SK-N-SH (cell line): ENCODE results near the gene ZNF79. TPM values are rescaled to one million over a fixed set of nuclear protein-coding genes. Genes with fewer than 3 reads are reported as not detected.

ENCODE experiments used
- CHD2 ChIP-seq: fragments of 150-350 bp; IDR thresholded peaks from 2 replicates; pipeline ENCODE4 v1.6.1; 2018; ENCODE audit warnings: low read length; ENCODE audit not compliant: partially characterized antibody
- EZH2phosphoT487 ChIP-seq: fragments of 200-600 bp; sonication (generic); IDR thresholded peaks from 2 replicates; pipeline ENCODE4 v1.6.1; 2017; ENCODE audit warnings: low read depth, mixed run types, mild to moderate bottlenecking, antibody characterized with exemption, moderate library complexity, borderline replicate concordance
- FOXM1 ChIP-seq: IDR thresholded peaks from 2 replicates; pipeline ENCODE4 v1.4.0; 2012; ENCODE audit warnings: low read depth, mild to moderate bottlenecking
- GABPA ChIP-seq: IDR thresholded peaks from 2 replicates; pipeline ENCODE4 v1.4.0; 2012; ENCODE audit warnings: low read depth, mild to moderate bottlenecking
- GATA2 ChIP-seq: sonication (generic); formaldehyde crosslinking; IDR thresholded peaks from 2 replicates; pipeline ENCODE4 v1.5.0; 2020; ENCODE audit warnings: mild to moderate bottlenecking, missing genetic modification reagents
- MEF2A ChIP-seq: IDR thresholded peaks from 2 replicates; pipeline ENCODE4 v1.4.0; 2012; ENCODE audit warnings: low read depth, borderline replicate concordance
- MXI1 ChIP-seq: IDR thresholded peaks from 2 replicates; pipeline ENCODE4 v1.6.1; 2012; ENCODE audit warnings: mild to moderate bottlenecking, low read depth, low read length, improper control_type of control experiment
- NFIC ChIP-seq: IDR thresholded peaks from 2 replicates; pipeline ENCODE4 v1.4.0; 2012; ENCODE audit warnings: borderline replicate concordance
- PBX3 ChIP-seq: IDR thresholded peaks from 2 replicates; pipeline ENCODE4; 2012
- REST ChIP-seq: IDR thresholded peaks from 2 replicates; pipeline ENCODE4 v1.6.1; 2012; ENCODE audit warnings: mild to moderate bottlenecking, low read depth, low read length, moderate library complexity
- RFX5 ChIP-seq: IDR thresholded peaks from 2 replicates; pipeline ENCODE4 v1.6.1; 2012; ENCODE audit warnings: mild to moderate bottlenecking, improper control_type of control experiment, low read length
- TAF1 ChIP-seq: IDR thresholded peaks from 2 replicates; pipeline ENCODE4 v1.6.1; 2012; ENCODE audit warnings: low read depth, mild to moderate bottlenecking, low read length, moderate library complexity, borderline replicate concordance
- USF1 ChIP-seq: IDR thresholded peaks from 2 replicates; pipeline ENCODE4 v1.4.0; 2012; ENCODE audit warnings: low read depth, borderline replicate concordance
- ZBTB33 ChIP-seq: IDR thresholded peaks from 2 replicates; pipeline ENCODE4 v1.4.0; 2012; ENCODE audit warnings: low read depth, borderline replicate concordance
- polyA plus RNA-seq, 3 experiments: library from polyadenylated mRNA; depleted of rRNA; stranded (reverse); fragments of >200 nt; gene quantifications; 2 replicates each; pipeline ENCODE4 v1.2.3, GENCODE V29; 2012

ZNF79 gene
- polyA plus RNA-seq, 1 of the 3 experiments (the other 2 are of a cell fraction), result 4.6 TPM

- TF ChIP-seq USF1 (no peak), ZBTB33 (peak; percentile 100), TAF1 (peak; percentile 99), MEF2A (no peak), PBX3 (peak; percentile 19; the same call in 1 of the 2 replicates), GATA2 (CRISPR knock-in tag) (no peak), EZH2phosphoT487 (no peak), MXI1 (peak; percentile 64), GABPA (peak; percentile 81), RFX5 (no peak), REST (peak; percentile 73; the same call in 1 of the 2 replicates), NFIC (no peak), CHD2 (peak; percentile 99), FOXM1 (peak; percentile 52; the same call in 1 of the 2 replicates)
These were observed 26.8 kb downstream of the ZNF79 start, which contains the start of the genes LRSAM1 and RPL12 (continued) for GRCh38 chr9:127450830-127451607.
